ENCODE measurements around the gene KAT2B.
"Not testable (repeated sequence)": the region's sequence is repeated elsewhere in the genome, so short reads cannot be mapped to it uniquely, and the experiment has no call there.

Gene KAT2B

GRCh38 chr3:20013396-20013795, 26.9 kb upstream of the KAT2B start:
- H3K4me3 ChIP-seq (ENCODE audit: low read depth, low read length) = no peak overlapping the region
- peak; percentile 3 for DNase-seq (ENCODE audit: low read depth)
- no peak for TF ChIP-seq CTCF (IDR thresholded peaks at IDR 0.05; ENCODE audit: insufficient read depth, low read depth, low read length, missing control alignments)

DNA sequence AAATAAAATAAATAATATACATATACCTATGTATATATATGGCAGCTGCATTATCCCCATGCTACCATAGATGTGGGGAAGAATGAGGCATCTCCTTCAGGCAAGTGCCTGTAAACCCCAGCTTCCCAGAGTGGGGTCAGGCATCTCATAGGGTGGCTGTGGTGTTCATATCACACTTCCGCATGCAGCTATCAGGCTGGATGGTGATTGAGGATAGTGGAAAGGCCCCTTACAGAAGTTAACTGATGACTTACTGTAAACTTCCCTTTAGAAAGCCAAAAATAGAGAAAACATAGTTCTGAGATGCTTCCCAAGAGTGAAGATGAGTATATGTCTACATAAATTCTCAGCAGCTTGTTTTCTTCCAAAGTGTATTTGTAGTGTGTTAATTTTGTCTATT, 24.7 kb upstream of the KAT2B start:
- no peak overlapping the region for H3K4me3 ChIP-seq (ENCODE audit: low read depth, low read length)
- TF ChIP-seq CTCF (IDR thresholded peaks at IDR 0.05; ENCODE audit: insufficient read depth, low read depth, low read length, missing control alignments) = no peak
- DNase-seq (ENCODE audit: low read depth) = no peak

GRCh38 chr3:20016076-20016475, 24.2 kb upstream of the KAT2B start:
- not testable (repeated sequence) for DNase-seq (ENCODE audit: low read depth); H3K4me3 ChIP-seq (ENCODE audit: low read depth, low read length)

DNA sequence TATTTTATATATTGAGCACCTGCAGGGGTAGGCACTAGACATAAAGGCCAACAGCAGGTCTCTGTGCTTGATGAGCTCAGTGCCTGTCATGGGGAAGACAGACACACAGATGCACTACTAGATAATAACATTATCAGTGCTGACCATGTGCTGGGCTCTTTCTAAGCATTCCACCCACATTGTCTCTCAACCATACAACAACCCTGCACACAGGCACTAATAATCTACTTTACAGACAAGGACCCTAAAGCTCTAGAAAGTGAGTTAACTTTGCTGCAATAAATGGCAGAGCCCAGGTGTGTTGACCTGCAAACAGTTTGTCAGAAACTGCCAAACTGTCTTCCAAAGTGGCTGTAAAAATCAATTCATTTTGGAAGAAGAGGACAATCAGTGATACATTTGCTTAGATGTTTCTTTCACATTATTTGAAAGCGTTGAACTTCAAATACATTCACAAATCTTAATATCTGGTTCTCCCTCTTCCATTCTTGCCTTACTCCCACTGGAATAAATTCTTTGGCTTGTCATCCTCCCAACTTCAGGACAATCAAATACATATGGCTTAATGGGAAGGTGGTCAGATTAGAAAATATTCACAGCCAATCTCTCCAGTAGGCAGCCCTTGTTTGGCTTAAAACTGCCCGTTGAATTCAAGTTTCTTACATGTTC, 17.2 kb upstream of the KAT2B start:
- no peak overlapping the region for H3K4me3 ChIP-seq (ENCODE audit: low read depth, low read length)
- no peak for TF ChIP-seq CTCF (IDR thresholded peaks at IDR 0.05; ENCODE audit: insufficient read depth, low read depth, low read length, missing control alignments)
- DNase-seq (ENCODE audit: low read depth) = no peak

GRCh38 chr3:20023623-20024405, 16.4 kb upstream of the KAT2B start:
- no peak for TF ChIP-seq CTCF (IDR thresholded peaks at IDR 0.05; ENCODE audit: insufficient read depth, low read depth, low read length, missing control alignments)
- no peak overlapping the region for H3K4me3 ChIP-seq (ENCODE audit: low read depth, low read length)
- DNase-seq (ENCODE audit: low read depth) = no peak

GRCh38 chr3:20027136-20027535, 13.1 kb upstream of the KAT2B start:
- H3K4me3 ChIP-seq (ENCODE audit: low read depth, low read length) = no peak overlapping the region
- DNase-seq (ENCODE audit: low read depth) = no peak
- no peak for TF ChIP-seq CTCF (IDR thresholded peaks at IDR 0.05; ENCODE audit: insufficient read depth, low read depth, low read length, missing control alignments)

DNA sequence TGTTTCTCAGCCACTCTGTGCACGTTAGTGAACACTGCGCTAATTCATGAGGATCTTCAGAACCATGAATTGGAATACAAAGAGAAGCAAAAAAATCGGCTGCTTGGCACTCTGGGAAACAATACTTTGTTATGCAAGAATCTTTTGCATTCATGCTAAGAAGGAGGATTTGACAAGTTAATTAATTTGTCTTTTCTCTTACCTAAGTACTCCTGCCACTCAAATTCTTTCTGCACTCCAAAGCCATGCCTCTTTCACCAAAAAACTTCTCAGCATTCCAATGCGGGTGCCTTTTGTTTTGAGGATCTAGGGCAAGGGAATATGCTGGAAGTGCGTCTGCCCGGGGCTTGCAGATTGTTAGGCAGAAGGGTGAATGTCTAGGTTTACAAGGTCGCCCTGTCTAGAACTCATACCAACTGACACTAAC, 11.3 kb upstream of the KAT2B start:
- TF ChIP-seq CTCF (IDR thresholded peaks at IDR 0.05; ENCODE audit: insufficient read depth, low read depth, low read length, missing control alignments) = no peak
- DNase-seq (ENCODE audit: low read depth) = no peak
- no peak overlapping the region for H3K4me3 ChIP-seq (ENCODE audit: low read depth, low read length)

- DNase-seq (ENCODE audit: low read depth); H3K4me3 ChIP-seq (ENCODE audit: low read depth, low read length): not testable (repeated sequence)
Measured at GRCh38 chr3:20031939-20032338, 8.3 kb upstream of the KAT2B start.
